ENCODE data around the gene UCHL5. TPM values are rescaled to one million over a fixed set of nuclear protein-coding genes. Genes with fewer than 3 reads are reported as not detected.

UCHL5 gene
- total RNA-seq, 4 donors from 2014 or later: 26.0 to 40.6 (median 30.7) TPM

DNA sequence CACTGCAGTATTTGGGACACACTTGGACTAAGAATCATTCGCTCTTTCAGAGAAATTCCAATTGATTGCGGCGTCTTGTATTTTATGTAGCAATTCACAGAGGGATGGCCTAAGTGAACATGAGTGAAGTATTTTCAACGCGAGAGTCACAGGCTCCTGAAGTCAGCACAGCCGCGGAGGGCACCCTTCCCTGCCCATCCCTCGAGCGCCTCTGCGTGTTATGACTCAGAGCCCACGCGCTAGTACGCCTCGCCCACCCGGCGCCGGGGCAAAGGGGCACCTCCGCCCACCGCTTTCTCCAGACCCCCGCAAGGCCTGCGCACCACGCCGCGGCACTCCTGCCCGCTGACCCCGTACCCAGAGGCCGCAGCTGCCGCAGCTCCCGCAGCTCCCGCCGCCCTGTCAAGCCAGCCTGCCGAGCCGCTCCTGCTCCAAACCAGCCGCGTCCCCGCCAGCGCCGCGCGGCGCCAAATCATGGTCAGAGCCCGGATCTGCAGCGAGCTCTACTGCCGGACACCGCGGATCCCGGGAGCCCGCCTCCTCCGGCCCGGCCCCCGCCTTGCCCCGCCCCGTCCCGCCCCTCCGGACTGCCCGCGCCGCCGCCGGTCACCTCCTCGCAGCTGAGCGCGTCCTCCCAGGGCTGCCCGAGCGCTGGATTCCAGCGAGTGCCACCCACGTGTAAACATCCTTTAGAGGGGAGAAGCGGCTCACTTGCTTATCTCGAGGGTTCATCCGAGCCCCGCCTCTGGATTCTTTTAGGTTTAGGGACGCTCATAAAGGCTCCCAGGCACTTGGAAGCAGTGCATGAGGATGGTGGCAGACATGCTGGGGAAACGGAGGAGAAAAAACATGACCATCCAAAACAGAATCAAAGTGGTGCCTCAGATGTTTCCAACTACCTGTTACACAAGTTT, 46.0 kb upstream of the UCHL5 start, which contains the start of gene GLRX2:
TSS of gene GLRX2 (minus strand) at position 508 of the 914 bp plus-strand sequence. CDS start at position 476, 32 bp downstream.
- peak; percentile 90 to 92 for ATAC-seq

DNA sequence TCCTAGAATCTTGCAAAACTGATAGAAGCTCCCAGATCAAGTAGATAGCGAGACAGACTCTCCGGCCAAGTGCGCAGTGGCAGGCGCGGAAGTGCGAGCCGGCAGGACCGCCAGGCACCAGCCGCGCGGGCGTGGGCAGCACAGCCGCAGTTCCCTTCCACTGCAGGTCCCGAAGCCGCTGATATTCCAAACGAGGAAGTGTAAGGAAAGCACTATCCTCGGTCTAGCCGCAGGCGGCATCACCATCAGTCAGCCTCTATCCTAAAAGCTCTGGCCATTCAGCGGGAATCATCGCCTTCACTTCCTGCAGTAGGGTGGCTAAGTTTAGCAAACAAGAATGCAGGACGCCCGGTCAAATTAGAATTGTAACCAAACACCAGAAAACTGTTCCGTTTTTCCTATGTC, 45.3 kb upstream of the UCHL5 start:
- in situ Hi-C loops (cut with MboI; ENCODE audit: low sequenced_read_pairs in 4 of 4): loop anchor here in 2 of 4 donors (25.0 kb wide), 1 partner anchor 292 kb away; the partner anchor contains the start of gene RGS2 (in 2 of the 2)
- Histone ChIP-seq H3K4me3 (peak overlapping the region; percentile 60 to 81 (median 70)), H3K4me1 (peaks cover 15 to 30% of the 10 kb centered on the region in 2 donors), H3K36me3 (peaks cover 0 to 12% of the 10 kb centered on the region in 2 donors), H3K27me3 (no peaks in the 10 kb centered on the region), H3K9me3 (no peaks in the 10 kb centered on the region), H3K27ac (peak overlapping the region; percentile 89 to 97 (median 95))
- TF ChIP-seq, protein P1, sequence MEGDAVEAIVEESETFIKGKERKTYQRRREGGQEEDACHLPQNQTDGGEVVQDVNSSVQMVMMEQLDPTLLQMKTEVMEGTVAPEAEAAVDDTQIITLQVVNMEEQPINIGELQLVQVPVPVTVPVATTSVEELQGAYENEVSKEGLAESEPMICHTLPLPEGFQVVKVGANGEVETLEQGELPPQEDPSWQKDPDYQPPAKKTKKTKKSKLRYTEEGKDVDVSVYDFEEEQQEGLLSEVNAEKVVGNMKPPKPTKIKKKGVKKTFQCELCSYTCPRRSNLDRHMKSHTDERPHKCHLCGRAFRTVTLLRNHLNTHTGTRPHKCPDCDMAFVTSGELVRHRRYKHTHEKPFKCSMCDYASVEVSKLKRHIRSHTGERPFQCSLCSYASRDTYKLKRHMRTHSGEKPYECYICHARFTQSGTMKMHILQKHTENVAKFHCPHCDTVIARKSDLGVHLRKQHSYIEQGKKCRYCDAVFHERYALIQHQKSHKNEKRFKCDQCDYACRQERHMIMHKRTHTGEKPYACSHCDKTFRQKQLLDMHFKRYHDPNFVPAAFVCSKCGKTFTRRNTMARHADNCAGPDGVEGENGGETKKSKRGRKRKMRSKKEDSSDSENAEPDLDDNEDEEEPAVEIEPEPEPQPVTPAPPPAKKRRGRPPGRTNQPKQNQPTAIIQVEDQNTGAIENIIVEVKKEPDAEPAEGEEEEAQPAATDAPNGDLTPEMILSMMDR (IDR thresholded peaks at IDR 0.05 in 4 of 5, conservative IDR thresholded peaks at IDR 0.05 in 1 of 5): no peak
- TF ChIP-seq POLR2A (IDR thresholded peaks at IDR 0.05): no peak
- ATAC-seq: peak; percentile 33 to 43
- intact Hi-C loops (cut with DNase I; ENCODE audit: low total_unique reads): no loop called here
- DNase-seq: peak in 1 of 2 donors; percentile 30

More for the DNA sequence above, 46.0 kb upstream of the UCHL5 start, which contains the start of gene GLRX2:
- H3K36me3 ChIP-seq: peaks cover 0 to 6% of the 10 kb centered on the region in 2 donors
- in situ Hi-C loops (cut with MboI; ENCODE audit: low sequenced_read_pairs in 4 of 4) (loop anchor here in 2 of 4 donors (25.0 kb wide), 1 partner anchor 293 kb away; the partner anchor contains the start of gene RGS2 (in 2 of the 2)), intact Hi-C loops (cut with DNase I; ENCODE audit: low total_unique reads) (loop anchor here (1.0 to 5.0 kb wide), 3 partner anchors 16 to 298 kb away; partner anchors contain the start of genes RGS2, RO60 and UCHL5)
- DNase-seq: peak; percentile 82 to 88
- peaks cover 15 to 30% of the 10 kb centered on the region in 2 donors for H3K4me1 ChIP-seq
- peak within 1 kb of the TSS; percentile 89 to 97 (median 95) for H3K27ac ChIP-seq
- H3K9me3 ChIP-seq: no peaks in the 10 kb centered on the region
- TF ChIP-seq POLR2A (IDR thresholded peaks at IDR 0.05): peak; percentile 90 to 93
- TF ChIP-seq, protein P1 (IDR thresholded peaks at IDR 0.05 in 4 of 5, conservative IDR thresholded peaks at IDR 0.05 in 1 of 5): peak in 2 of 5 experiments; percentile 5 to 20
- H3K4me3 ChIP-seq: peak within 1 kb of the TSS; percentile 60 to 81 (median 70)
- no peaks in the 10 kb centered on the region for H3K27me3 ChIP-seq

DNA sequence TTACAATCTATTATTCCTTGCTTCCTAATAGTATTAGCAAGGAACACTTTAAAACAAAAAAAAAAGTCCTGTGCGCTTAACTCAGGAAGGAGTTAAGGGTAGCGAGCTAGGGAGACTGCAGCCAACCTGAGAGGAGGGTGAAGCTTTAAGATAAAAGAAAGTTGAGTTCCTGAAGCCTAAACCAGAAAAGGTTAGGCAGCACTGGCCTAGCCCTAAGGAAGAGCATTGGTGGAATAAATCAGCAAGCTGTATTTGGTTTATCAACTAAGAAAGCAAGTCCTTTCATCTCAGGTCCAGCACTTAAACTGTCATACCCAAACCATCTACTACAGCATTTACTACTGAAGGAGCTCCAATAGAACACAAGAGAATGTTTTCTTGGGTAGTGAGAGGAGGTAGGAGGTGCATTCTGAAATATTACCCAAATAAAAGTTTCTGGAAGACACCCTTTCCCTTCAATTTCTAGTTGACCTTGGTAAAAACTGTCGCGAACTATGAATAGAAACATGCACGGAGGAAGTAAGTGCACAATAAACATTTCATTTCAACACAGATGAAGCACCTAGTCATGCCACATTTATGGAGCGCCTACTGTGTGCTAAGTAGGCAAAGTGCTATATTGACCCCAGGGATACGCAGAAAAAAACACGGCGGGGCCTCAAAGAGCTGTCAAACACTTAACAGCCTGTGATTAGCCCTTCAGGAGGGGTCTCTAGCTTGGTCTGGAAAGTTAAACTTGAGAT, 44.8 kb upstream of the UCHL5 start:
- no peaks in the 10 kb centered on the region for H3K27me3 ChIP-seq
- peak overlapping the region; percentile 60 to 81 (median 70) for H3K4me3 ChIP-seq
- peak overlapping the region; percentile 89 to 97 (median 95) for H3K27ac ChIP-seq
- DNase-seq: no peak
- in situ Hi-C loops (cut with MboI; ENCODE audit: low sequenced_read_pairs in 4 of 4) (loop anchor here in 2 of 4 donors (25.0 kb wide), 1 partner anchor 292 kb away; the partner anchor contains the start of gene RGS2 (in 2 of the 2)), intact Hi-C loops (cut with DNase I; ENCODE audit: low total_unique reads) (no loop called here)
- TF ChIP-seq, protein P1 (IDR thresholded peaks at IDR 0.05 in 4 of 5, conservative IDR thresholded peaks at IDR 0.05 in 1 of 5): no peak
- TF ChIP-seq POLR2A (IDR thresholded peaks at IDR 0.05): no peak
- peaks cover 15 to 30% of the 10 kb centered on the region in 2 donors for H3K4me1 ChIP-seq
- H3K9me3 ChIP-seq: no peaks in the 10 kb centered on the region
- no peak for ATAC-seq
- peaks cover 0 to 18% of the 10 kb centered on the region in 2 donors for H3K36me3 ChIP-seq

DNA sequence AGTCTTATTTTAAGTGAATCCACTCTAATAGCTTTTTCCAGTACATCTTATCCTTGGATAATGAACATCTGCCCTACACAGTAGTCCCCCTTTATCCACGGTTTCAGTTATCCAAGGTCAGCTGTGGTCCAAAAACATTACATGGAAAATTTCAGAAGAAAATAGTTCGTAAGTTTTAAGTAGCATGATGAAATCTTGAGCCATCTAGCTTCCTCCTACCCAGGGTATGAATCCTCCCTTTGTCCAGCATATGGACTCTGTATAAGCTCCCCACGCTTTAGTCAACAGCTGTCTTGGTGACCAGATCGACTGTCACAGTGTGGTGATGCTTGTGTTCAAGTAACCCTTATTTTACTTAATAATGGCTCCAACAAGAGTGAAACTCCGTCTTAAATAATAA, 43.5 kb upstream of the UCHL5 start:
- DNase-seq: no peak
- in situ Hi-C loops (cut with MboI; ENCODE audit: low sequenced_read_pairs in 4 of 4): loop anchor here in 2 of 4 donors (25.0 kb wide), 1 partner anchor 290 kb away; the partner anchor contains the start of gene RGS2 (in 2 of the 2)
- TF ChIP-seq POLR2A (IDR thresholded peaks at IDR 0.05): no peak
- TF ChIP-seq, protein P1 (IDR thresholded peaks at IDR 0.05 in 4 of 5, conservative IDR thresholded peaks at IDR 0.05 in 1 of 5): no peak
- Histone ChIP-seq H3K27me3 (no peaks in the 10 kb centered on the region), H3K36me3 (peaks cover 0 to 31% of the 10 kb centered on the region in 2 donors), H3K4me3 (no peak overlapping the region), H3K4me1 (peaks cover 15 to 30% of the 10 kb centered on the region in 2 donors), H3K9me3 (no peaks in the 10 kb centered on the region), H3K27ac (peak overlapping the region in 1 of 4 donors; percentile 97)
- ATAC-seq: no peak
- intact Hi-C loops (cut with DNase I; ENCODE audit: low total_unique reads): no loop called here
